Loucy (cell line): ENCODE data around the gene NOL4L.

Experiments used
- H2AFZ ChIP-seq: fragments of 200-600 bp; sonication (generic); 2 replicates; pipeline ENCODE4 v1.6.0; 2016; ENCODE audit warnings: antibody characterized with exemption, mild to moderate bottlenecking, low read length, moderate library complexity
- H3F3A ChIP-seq: fragments of 200-600 bp; 2 replicates; pipeline ENCODE4 v1.6.0; 2016; ENCODE audit warnings: antibody characterized with exemption, low read depth, mild to moderate bottlenecking
- H3K27me3 ChIP-seq: fragments of 200-600 bp; sonication (generic); 2 replicates; pipeline ENCODE4 v1.6.1; 2014; ENCODE audit warnings: low read length, mild to moderate bottlenecking; ENCODE audit not compliant: insufficient read depth, poor library complexity, severe bottlenecking
- H3K36me3 ChIP-seq: fragments of 200-600 bp; sonication (generic); 2 replicates; pipeline ENCODE4 v1.6.1; 2016; ENCODE audit warnings: low read length; ENCODE audit not compliant: insufficient read depth
- H3K4me1 ChIP-seq: fragments of 200-600 bp; sonication (generic); 2 replicates; pipeline ENCODE4 v1.5.1; 2014; ENCODE audit warnings: low read length, mild to moderate bottlenecking; ENCODE audit not compliant: insufficient read depth, poor library complexity, severe bottlenecking
- H3K4me2 ChIP-seq: fragments of 200-600 bp; sonication (generic); 2 replicates; pipeline ENCODE4 v1.6.0; 2014; ENCODE audit warnings: antibody characterized with exemption, low read length, low read depth, mild to moderate bottlenecking; ENCODE audit not compliant: poor library complexity, severe bottlenecking
- H3K4me3 ChIP-seq: fragments of 200-600 bp; sonication (generic); 2 replicates; pipeline ENCODE4 v1.5.1; 2014; ENCODE audit warnings: low read length, mild to moderate bottlenecking, mixed read lengths; ENCODE audit not compliant: poor library complexity, severe bottlenecking
- H3K79me2 ChIP-seq: fragments of 200-600 bp; sonication (generic); 2 replicates; pipeline ENCODE4 v1.6.1; 2014; ENCODE audit warnings: low read length; ENCODE audit not compliant: insufficient read depth
- H3K9ac ChIP-seq: fragments of 200-600 bp; sonication (generic); 2 replicates; pipeline ENCODE4 v1.6.0; 2014; ENCODE audit warnings: mild to moderate bottlenecking, low read depth, low read length, moderate library complexity; ENCODE audit not compliant: poor library complexity, severe bottlenecking
- H3K9me2 ChIP-seq: fragments of 200-600 bp; sonication (generic); replicated peaks from 2 replicates; pipeline ENCODE4 v1.6.1; 2016; ENCODE audit warnings: low read depth, low read length, mixed read lengths
- H3K9me3 ChIP-seq: fragments of 200-600 bp; sonication (generic); 2 replicates; pipeline ENCODE4 v1.6.1; 2014; ENCODE audit warnings: mild to moderate bottlenecking, antibody characterized with exemption, low read length, low read depth; ENCODE audit not compliant: insufficient read depth
- H4K20me1 ChIP-seq: fragments of 200-600 bp; sonication (generic); 2 replicates; pipeline ENCODE4 v1.6.0; 2014; ENCODE audit warnings: antibody characterized with exemption, low read length, mild to moderate bottlenecking; ENCODE audit not compliant: insufficient read depth, poor library complexity, severe bottlenecking
- CTCF ChIP-seq: fragments of 200-600 bp; sonication (generic); conservative IDR thresholded peaks from 2 replicates; pipeline ENCODE4 v1.5.1; 2014; ENCODE audit warnings: mild to moderate bottlenecking, antibody characterized with exemption, low read length
- EZH2phosphoT487 ChIP-seq: fragments of 200-600 bp; IDR thresholded peaks from 2 replicates; pipeline ENCODE4 v1.6.1; 2018; ENCODE audit warnings: antibody characterized with exemption, mild to moderate bottlenecking, moderate library complexity, borderline replicate concordance

Gene NOL4L

GRCh38 chr20:32404017-32404416, 181.1 kb downstream of the NOL4L start:
- H3K27me3 ChIP-seq = no peaks in the 10 kb centered on the region
- no peaks in the 10 kb centered on the region for H3K4me1 ChIP-seq
- no peak overlapping the region for H3K4me3 ChIP-seq
- H3K9me3 ChIP-seq = no peaks in the 10 kb centered on the region
- no peaks in the 10 kb centered on the region for H3F3A ChIP-seq
- no peaks in the 10 kb centered on the region for H3K9me2 ChIP-seq
- no peak overlapping the region for H3K4me2 ChIP-seq
- peaks cover 29% of the 10 kb centered on the region; the same call in 1 of the 2 replicates for H3K36me3 ChIP-seq
- peaks cover 25% of the 10 kb centered on the region for H4K20me1 ChIP-seq
- no peak overlapping the region for H3K9ac ChIP-seq
- peaks cover 89% of the 10 kb centered on the region for H3K79me2 ChIP-seq
- TF ChIP-seq EZH2phosphoT487 (no peak), CTCF (no peak)
- H2AFZ ChIP-seq = no peak overlapping the region

- Histone ChIP-seq H3K79me2 (peaks cover 86% of the 10 kb centered on the region), H3K4me2 (no peak overlapping the region), H3F3A (no peaks in the 10 kb centered on the region; the same call in 1 of the 2 replicates), H3K36me3 (peaks cover 32% of the 10 kb centered on the region; the same call in 1 of the 2 replicates), H3K9me2 (no peaks in the 10 kb centered on the region), H2AFZ (no peak overlapping the region), H3K27me3 (no peaks in the 10 kb centered on the region), H3K4me3 (no peak overlapping the region), H3K9me3 (no peaks in the 10 kb centered on the region), H4K20me1 (peaks cover 28% of the 10 kb centered on the region), H3K4me1 (no peaks in the 10 kb centered on the region), H3K9ac (no peak overlapping the region)
- TF ChIP-seq EZH2phosphoT487 (no peak), CTCF (no peak)
Measured at GRCh38 chr20:32400476-32400875, 184.7 kb downstream of the NOL4L start.

- TF ChIP-seq CTCF (no peak), EZH2phosphoT487 (no peak)
- Histone ChIP-seq H3F3A (peaks cover 5% of the 10 kb centered on the region; the same call in 1 of the 2 replicates), H3K4me2 (no peak overlapping the region), H3K9ac (no peak overlapping the region), H3K4me1 (no peaks in the 10 kb centered on the region), H4K20me1 (peaks cover 21% of the 10 kb centered on the region), H2AFZ (no peak overlapping the region), H3K36me3 (peaks cover 34% of the 10 kb centered on the region; the same call in 1 of the 2 replicates), H3K27me3 (no peaks in the 10 kb centered on the region), H3K4me3 (no peak overlapping the region), H3K79me2 (peaks cover 90% of the 10 kb centered on the region), H3K9me2 (no peaks in the 10 kb centered on the region), H3K9me3 (no peaks in the 10 kb centered on the region)
Measured at GRCh38 chr20:32397567-32398084, 187.5 kb downstream of the NOL4L start.
